ENCODE results near the gene HSD17B14.
"Not testable (repeated sequence)": the region's sequence is repeated elsewhere in the genome, so short reads cannot be mapped to it uniquely, and the experiment has no call there.

HSD17B14 gene

GRCh38 chr19:48836089-48837017, at the start of gene HSD17B14:
HSD17B14 (minus strand) TSS chr19:48836491; CDS start chr19:48836411, 80 bp downstream.
- no peaks in the 10 kb centered on the region for H3K27me3 ChIP-seq (ENCODE audit: low read depth, low read length)
- H2AFZ ChIP-seq (ENCODE audit: low read depth, low read length), result peak within 1 kb of the TSS; percentile 74
- peak within 1 kb of the TSS; percentile 86 for H3K9ac ChIP-seq (ENCODE audit: low read length)
- H4K20me1 ChIP-seq (ENCODE audit: insufficient read depth, low read length), result no peaks in the 10 kb centered on the region
- no peaks in the 10 kb centered on the region for H3K9me3 ChIP-seq (ENCODE audit: insufficient read depth, low read length)
- no peaks in the 10 kb centered on the region for H3K79me2 ChIP-seq (ENCODE audit: low read length)
- peak within 1 kb of the TSS; percentile 77 for H3K4me3 ChIP-seq (ENCODE audit: low read length)
- H3K4me2 ChIP-seq (ENCODE audit: low read length), result peak within 1 kb of the TSS; percentile 94
- peaks cover 14% of the 10 kb centered on the region for H3K4me1 ChIP-seq (ENCODE audit: low read length)
- H3K36me3 ChIP-seq (replicated peaks; ENCODE audit: low read depth, low read length), result peaks cover 4% of the 10 kb centered on the region
- H3K27ac ChIP-seq (ENCODE audit: low read length), result peak within 1 kb of the TSS; percentile 59
- TF ChIP-seq EZH2phosphoT487 (IDR thresholded peaks at IDR 0.05; ENCODE audit: low read depth) (no peak), CTCF (IDR thresholded peaks at IDR 0.05; ENCODE audit: low read depth, low read length) (no peak)

GRCh38 chr19:48883726-48884125, 47.4 kb upstream of the HSD17B14 start:
- TF ChIP-seq EZH2phosphoT487 (IDR thresholded peaks at IDR 0.05; ENCODE audit: low read depth) (no peak), CTCF (IDR thresholded peaks at IDR 0.05; ENCODE audit: low read depth, low read length) (no peak)
- H3K4me1 ChIP-seq (ENCODE audit: low read length), result peaks cover 39% of the 10 kb centered on the region
- H3K4me3 ChIP-seq (ENCODE audit: low read length), result no peak overlapping the region
- H3K9ac ChIP-seq (ENCODE audit: low read length), result no peak overlapping the region
- peaks cover 11% of the 10 kb centered on the region for H3K9me3 ChIP-seq (ENCODE audit: insufficient read depth, low read length)
- no peaks in the 10 kb centered on the region for H3K27me3 ChIP-seq (ENCODE audit: low read depth, low read length)
- H2AFZ ChIP-seq (ENCODE audit: low read depth, low read length), result no peak overlapping the region
- no peaks in the 10 kb centered on the region for H3K79me2 ChIP-seq (ENCODE audit: low read length)
- no peak overlapping the region for H3K27ac ChIP-seq (ENCODE audit: low read length)
- H3K4me2 ChIP-seq (ENCODE audit: low read length), result no peak overlapping the region
- peaks cover 20% of the 10 kb centered on the region for H3K36me3 ChIP-seq (replicated peaks; ENCODE audit: low read depth, low read length)
- no peaks in the 10 kb centered on the region for H4K20me1 ChIP-seq (ENCODE audit: insufficient read depth, low read length)

GRCh38 chr19:48881741-48882657, 45.7 kb upstream of the HSD17B14 start:
- Histone ChIP-seq H3K9me3 (ENCODE audit: insufficient read depth, low read length) (peaks cover 11% of the 10 kb centered on the region), H2AFZ (ENCODE audit: low read depth, low read length) (no peak overlapping the region), H3K4me2 (ENCODE audit: low read length) (no peak overlapping the region), H4K20me1 (ENCODE audit: insufficient read depth, low read length) (no peaks in the 10 kb centered on the region), H3K4me1 (ENCODE audit: low read length) (peaks cover 46% of the 10 kb centered on the region), H3K27me3 (ENCODE audit: low read depth, low read length) (no peaks in the 10 kb centered on the region), H3K4me3 (ENCODE audit: low read length) (no peak overlapping the region), H3K9ac (ENCODE audit: low read length) (no peak overlapping the region), H3K27ac (ENCODE audit: low read length) (peak overlapping the region; percentile 75), H3K79me2 (ENCODE audit: low read length) (peaks cover 4% of the 10 kb centered on the region), H3K36me3 (replicated peaks; ENCODE audit: low read depth, low read length) (peaks cover 29% of the 10 kb centered on the region)
- no peak for TF ChIP-seq CTCF (IDR thresholded peaks at IDR 0.05; ENCODE audit: low read depth, low read length)

- not testable (repeated sequence) for H3K4me2 ChIP-seq (ENCODE audit: low read length); H4K20me1 ChIP-seq (ENCODE audit: insufficient read depth, low read length); H2AFZ ChIP-seq (ENCODE audit: low read depth, low read length); H3K4me3 ChIP-seq (ENCODE audit: low read length); H3K27ac ChIP-seq (ENCODE audit: low read length); H3K27me3 ChIP-seq (ENCODE audit: low read depth, low read length); H3K9ac ChIP-seq (ENCODE audit: low read length)
- Histone ChIP-seq H3K4me1 (ENCODE audit: low read length) (peaks cover 39% of the 10 kb centered on the region), H3K79me2 (ENCODE audit: low read length) (peaks cover 21% of the 10 kb centered on the region), H3K9me3 (ENCODE audit: insufficient read depth, low read length) (peaks cover 11% of the 10 kb centered on the region), H3K36me3 (replicated peaks; ENCODE audit: low read depth, low read length) (peaks cover 37% of the 10 kb centered on the region)
Measured at GRCh38 chr19:48879696-48880095, 43.4 kb upstream of the HSD17B14 start.

Data from OCI-LY3 (cell line).